Endothelial cell of umbilical vein (primary cell): ENCODE data around the gene OR2M3. TPM values are rescaled to one million over a fixed set of nuclear protein-coding genes. Genes with fewer than 3 reads are reported as not detected.

ENCODE experiments used
- polyA plus RNA-seq, 4 experiments: library from polyadenylated mRNA; depleted of rRNA in 3 of 4; stranded (reverse) in 3 of 4; unstranded in 1 of 4; fragments of >200 nt; gene quantifications; 2 replicates each; pipeline versions ENCODE4 v1.2.1 to v1.2.3, GENCODE V29; 2011 to 2012; ENCODE audit warnings: missing spikeins in 1 of 4
- total RNA-seq: library from RNA; stranded (reverse); gene quantifications from 2 replicates; pipeline ENCODE4 v1.2.3, GENCODE V29; 2021

The OR2M3 gene
- total and polyA plus RNA-seq, 2 donors (not counting 3 experiments of a cell fraction or from before 2014, with no cell fraction given): not detected

Other genes starting within 250 kb of the OR2M3 start
- not detected in 2 replicates for gene OR2L8, start 248.4 kb upstream of the OR2M3 start, total RNA-seq
- gene OR2L8, start 248.4 kb upstream of the OR2M3 start, polyA plus RNA-seq: not detected in 2 replicates
- gene OR2AK2, start 232.0 kb upstream of the OR2M3 start, total RNA-seq: not detected in 2 replicates
- 0.08 TPM in 1 of 2 replicates, not detected in the other for gene OR2AK2, start 232.0 kb upstream of the OR2M3 start, polyA plus RNA-seq
- gene OR2L5, start 183.6 kb upstream of the OR2M3 start, total RNA-seq: not detected in 2 replicates
- gene OR2L5, start 183.6 kb upstream of the OR2M3 start, polyA plus RNA-seq: not detected in 2 replicates
- gene OR2L2, start 167.2 kb upstream of the OR2M3 start, total RNA-seq: 0.07 TPM in 1 of 2 replicates, not detected in the other
- not detected in 2 replicates for gene OR2L2, start 167.2 kb upstream of the OR2M3 start, polyA plus RNA-seq
- not detected in 2 replicates for gene OR2L3, start 150.4 kb upstream of the OR2M3 start, total RNA-seq
- not detected in 2 replicates for gene OR2L3, start 150.4 kb upstream of the OR2M3 start, polyA plus RNA-seq
- gene OR2L13, start 102.1 kb upstream of the OR2M3 start, total RNA-seq: not detected in 2 replicates
- gene OR2L13, start 102.1 kb upstream of the OR2M3 start, polyA plus RNA-seq: not detected in 2 replicates
- not detected in 2 replicates for gene OR2M5, start 52.1 kb upstream of the OR2M3 start, total RNA-seq
- not detected in 2 replicates for gene OR2M5, start 52.1 kb upstream of the OR2M3 start, polyA plus RNA-seq
- gene OR2M2, start 22.4 kb upstream of the OR2M3 start, total RNA-seq: not detected in 2 replicates
- not detected in 2 replicates for gene OR2M2, start 22.4 kb upstream of the OR2M3 start, polyA plus RNA-seq
- gene OR2M4, start 34.2 kb downstream of the OR2M3 start, total RNA-seq: not detected in 2 replicates
- gene OR2M4, start 34.2 kb downstream of the OR2M3 start, polyA plus RNA-seq: not detected in 2 replicates
- gene OR2T33, start 80.7 kb downstream of the OR2M3 start, total RNA-seq: not detected in 2 replicates
- gene OR2T33, start 80.7 kb downstream of the OR2M3 start, polyA plus RNA-seq: not detected in 2 replicates
- not detected in 2 replicates for gene OR2T12, start 106.2 kb downstream of the OR2M3 start, total RNA-seq
- gene OR2T12, start 106.2 kb downstream of the OR2M3 start, polyA plus RNA-seq: not detected in 2 replicates
- not detected in 2 replicates for gene OR2M7, start 127.3 kb downstream of the OR2M3 start, total RNA-seq
- gene OR2M7, start 127.3 kb downstream of the OR2M3 start, polyA plus RNA-seq: not detected in 2 replicates
- not detected in 2 replicates for gene OR14C36, start 151.5 kb downstream of the OR2M3 start, total RNA-seq
- gene OR14C36, start 151.5 kb downstream of the OR2M3 start, polyA plus RNA-seq: not detected in 2 replicates
- gene OR2T4, start 164.4 kb downstream of the OR2M3 start, total RNA-seq: not detected in 2 replicates
- gene OR2T4, start 164.4 kb downstream of the OR2M3 start, polyA plus RNA-seq: not detected in 2 replicates
- not detected in 2 replicates for gene OR2T6, start 178.5 kb downstream of the OR2M3 start, total RNA-seq
- not detected in 2 replicates for gene OR2T6, start 178.5 kb downstream of the OR2M3 start, polyA plus RNA-seq
- gene OR2T1, start 205.8 kb downstream of the OR2M3 start, total RNA-seq: not detected in 2 replicates
- gene OR2T1, start 205.8 kb downstream of the OR2M3 start, polyA plus RNA-seq: not detected in 2 replicates
- gene OR2T2, start 248.4 kb downstream of the OR2M3 start, total RNA-seq: not detected in 2 replicates
- gene OR2T2, start 248.4 kb downstream of the OR2M3 start, polyA plus RNA-seq: not detected in 2 replicates